K562 (cell line): Measurements from ENCODE around the gene PNP. TPM values are rescaled to one million over a fixed set of nuclear protein-coding genes. Genes with fewer than 3 reads are reported as not detected.

ENCODE experiments used
- BRCA1 ChIP-seq, 2 experiments: fragments of 450-650 bp in 1 of 2; sonication (generic) in 1 of 2; formaldehyde crosslinking in 1 of 2; IDR thresholded peaks; 2 replicates each; pipeline versions ENCODE4 v1.5.0 to v1.6.1; 2017 to 2020; ENCODE audit warnings: mild to moderate bottlenecking in 1 of 2, missing genetic modification reagents in 1 of 2
- KLF10 ChIP-seq: fragments of 250-450 bp; sonication (Bioruptor Pico); IDR thresholded peaks from 2 replicates; pipeline ENCODE4 v1.6.1; 2021; ENCODE audit warnings: matching md5 sums
- RBFOX2 ChIP-seq: fragments of 200-400 bp; formaldehyde crosslinking; IDR thresholded peaks from 2 replicates; pipeline ENCODE4 v1.6.1; 2017; ENCODE audit warnings: low read depth, mild to moderate bottlenecking, low read length, moderate library complexity
- SMARCE1 ChIP-seq: fragments of 450-650 bp; IDR thresholded peaks from 2 replicates; pipeline ENCODE4 v1.7.1; 2016; ENCODE audit warnings: mild to moderate bottlenecking
- SP2 ChIP-seq: IDR thresholded peaks from 2 replicates; pipeline ENCODE4 v1.6.1; 2011; ENCODE audit warnings: mild to moderate bottlenecking, low read depth, low read length, moderate library complexity; ENCODE audit not compliant: poor library complexity, severe bottlenecking; ENCODE audit errors: extremely low read depth
- STAG1 ChIP-seq: sonication (generic); formaldehyde crosslinking; IDR thresholded peaks from 2 replicates; pipeline ENCODE4 v1.5.0; 2020; ENCODE audit warnings: missing genetic modification reagents, borderline replicate concordance
- ZC3H8 ChIP-seq: fragments of 450-650 bp; IDR thresholded peaks from 2 replicates; pipeline ENCODE4 v1.6.1; 2017
- ZNF644 ChIP-seq: fragments of 200-800 bp; sonication (Bioruptor generic); IDR thresholded peaks from 2 replicates; pipeline ENCODE4 v1.6.1; 2016; ENCODE audit warnings: low read depth, missing genetic modification characterization, missing compliant biosample characterization
- polyA plus RNA-seq, 8 experiments: library from polyadenylated mRNA; depleted of rRNA in 4 of 8; stranded (reverse) in 5 of 8; unstranded in 3 of 8; fragments of >200 nt; fragmentation: Nextera tagmentation in 2 of 8; fragmentation: Illumina TruSeq in 1 of 8; extraction: Ambion mirVana in 2 of 8; extraction: Trizol in 1 of 8; gene quantifications; 2 replicates each; pipeline versions ENCODE4 v1.2.1 to v1.2.3, GENCODE V29; 2011 to 2014; ENCODE audit warnings: inconsistent platforms in 1 of 8, missing spikeins in 1 of 8
- total RNA-seq, 7 experiments: library from RNA; depleted of rRNA in 6 of 7; stranded (reverse); fragments of >200 nt in 6 of 7; fragmentation: Illumina TruSeq in 2 of 7; extraction: Trizol in 2 of 7; gene quantifications; 2 replicates each; pipeline versions ENCODE4 v1.2.1 to v1.2.3, GENCODE V29; 2011 to 2021; ENCODE audit warnings: low replicate concordance in 1 of 7
- TF ChIP-seq, protein P1 (sequence below): fragments of 150-350 bp; IDR thresholded peaks from 2 replicates; pipeline ENCODE4 v1.6.1; 2014; ENCODE audit warnings: low read depth, mild to moderate bottlenecking, low read length, borderline replicate concordance

PNP gene
- total and polyA plus RNA-seq, 9 of the 15 experiments (the other 6 are each of a cell fraction or from before 2014, with no cell fraction given): 92.5 to 288 (median 137) TPM

DNA sequence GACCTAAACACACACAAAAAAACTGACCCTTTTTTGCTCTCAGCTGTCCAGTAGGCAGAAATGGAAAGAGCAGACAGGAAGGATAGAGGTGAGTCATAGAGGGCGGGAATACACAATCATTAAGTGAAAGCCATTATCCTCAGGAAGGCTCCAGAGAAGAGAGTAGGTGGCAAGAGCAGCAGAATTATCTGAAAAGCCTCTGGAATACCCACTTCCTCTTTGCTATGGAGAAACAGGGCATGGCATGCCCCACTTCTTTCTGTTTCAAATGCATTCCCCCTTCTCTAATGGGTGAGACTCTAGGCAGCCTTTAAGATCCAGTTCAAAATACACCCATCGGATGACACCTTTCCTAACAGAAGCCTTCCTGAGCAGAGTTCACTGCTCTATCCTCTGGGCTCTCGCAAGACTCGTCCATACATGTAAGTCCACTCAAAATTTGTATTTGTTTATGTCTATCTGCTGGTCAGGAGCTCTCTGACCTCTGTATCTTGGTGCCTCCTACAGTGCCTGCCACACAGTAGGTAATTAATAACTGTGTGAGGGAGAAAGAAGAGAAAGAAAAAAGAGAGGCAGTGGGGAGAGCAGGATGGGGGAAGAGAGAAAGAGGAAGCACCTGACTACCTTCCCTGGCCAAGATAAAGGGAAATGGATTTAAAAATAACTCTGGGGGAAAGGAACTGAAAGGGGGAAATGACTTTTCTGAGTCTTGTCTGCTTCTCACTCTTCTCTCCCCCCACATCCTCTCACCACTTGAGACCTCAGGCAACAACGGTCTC lies 41.8 kb upstream of the PNP start (continued):
- TF ChIP-seq, protein P1, sequence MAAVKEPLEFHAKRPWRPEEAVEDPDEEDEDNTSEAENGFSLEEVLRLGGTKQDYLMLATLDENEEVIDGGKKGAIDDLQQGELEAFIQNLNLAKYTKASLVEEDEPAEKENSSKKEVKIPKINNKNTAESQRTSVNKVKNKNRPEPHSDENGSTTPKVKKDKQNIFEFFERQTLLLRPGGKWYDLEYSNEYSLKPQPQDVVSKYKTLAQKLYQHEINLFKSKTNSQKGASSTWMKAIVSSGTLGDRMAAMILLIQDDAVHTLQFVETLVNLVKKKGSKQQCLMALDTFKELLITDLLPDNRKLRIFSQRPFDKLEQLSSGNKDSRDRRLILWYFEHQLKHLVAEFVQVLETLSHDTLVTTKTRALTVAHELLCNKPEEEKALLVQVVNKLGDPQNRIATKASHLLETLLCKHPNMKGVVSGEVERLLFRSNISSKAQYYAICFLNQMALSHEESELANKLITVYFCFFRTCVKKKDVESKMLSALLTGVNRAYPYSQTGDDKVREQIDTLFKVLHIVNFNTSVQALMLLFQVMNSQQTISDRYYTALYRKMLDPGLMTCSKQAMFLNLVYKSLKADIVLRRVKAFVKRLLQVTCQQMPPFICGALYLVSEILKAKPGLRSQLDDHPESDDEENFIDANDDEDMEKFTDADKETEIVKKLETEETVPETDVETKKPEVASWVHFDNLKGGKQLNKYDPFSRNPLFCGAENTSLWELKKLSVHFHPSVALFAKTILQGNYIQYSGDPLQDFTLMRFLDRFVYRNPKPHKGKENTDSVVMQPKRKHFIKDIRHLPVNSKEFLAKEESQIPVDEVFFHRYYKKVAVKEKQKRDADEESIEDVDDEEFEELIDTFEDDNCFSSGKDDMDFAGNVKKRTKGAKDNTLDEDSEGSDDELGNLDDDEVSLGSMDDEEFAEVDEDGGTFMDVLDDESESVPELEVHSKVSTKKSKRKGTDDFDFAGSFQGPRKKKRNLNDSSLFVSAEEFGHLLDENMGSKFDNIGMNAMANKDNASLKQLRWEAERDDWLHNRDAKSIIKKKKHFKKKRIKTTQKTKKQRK: no peak
- no peak for TF ChIP-seq RBFOX2
- TF ChIP-seq STAG1 (CRISPR knock-in tag): no peak
- TF ChIP-seq ZC3H8: no peak
- TF ChIP-seq SMARCE1: peak; percentile 40; the same call in 1 of the 2 replicates
- no peak for TF ChIP-seq SP2
- TF ChIP-seq BRCA1 (IDR thresholded peaks at IDR 0.05): no peak
- no peak for TF ChIP-seq BRCA1 (CRISPR knock-in tag; IDR thresholded peaks at IDR 0.05)
- TF ChIP-seq ZNF644: no peak
- TF ChIP-seq KLF10 (CRISPR knock-in tag): no peak
